BE2C (cell line): ENCODE results near the gene KDM2B.

Experiments
- DNase-seq: peaks from one replicate; pipeline ENCODE4 v3.0.0-alpha.2; 2020
- H3K27me3 ChIP-seq: fragments of 250-450 bp; sonication (Bioruptor Pico); 2 replicates; pipeline ENCODE4 v1.5.1; 2020; ENCODE audit warnings: mild to moderate bottlenecking
- H3K36me3 ChIP-seq: fragments of 250-450 bp; sonication (Bioruptor Pico); 2 replicates; pipeline ENCODE4 v1.5.1; 2020; ENCODE audit warnings: mild to moderate bottlenecking
- H3K4me1 ChIP-seq: fragments of 250-450 bp; sonication (Bioruptor Pico); 2 replicates; pipeline ENCODE4 v1.5.1; 2020
- H3K4me3 ChIP-seq: 2 replicates; pipeline ENCODE4 v1.5.1; 2011; ENCODE audit warnings: low read depth, low read length
- H3K9me3 ChIP-seq: fragments of 250-450 bp; sonication (Bioruptor Pico); 2 replicates; pipeline ENCODE4 v1.5.1; 2020
- TF ChIP-seq, protein P1 (sequence below): IDR thresholded peaks from 2 replicates; pipeline ENCODE4 v1.5.1; 2012; ENCODE audit warnings: mild to moderate bottlenecking, low read depth, low read length

The KDM2B gene

DNA sequence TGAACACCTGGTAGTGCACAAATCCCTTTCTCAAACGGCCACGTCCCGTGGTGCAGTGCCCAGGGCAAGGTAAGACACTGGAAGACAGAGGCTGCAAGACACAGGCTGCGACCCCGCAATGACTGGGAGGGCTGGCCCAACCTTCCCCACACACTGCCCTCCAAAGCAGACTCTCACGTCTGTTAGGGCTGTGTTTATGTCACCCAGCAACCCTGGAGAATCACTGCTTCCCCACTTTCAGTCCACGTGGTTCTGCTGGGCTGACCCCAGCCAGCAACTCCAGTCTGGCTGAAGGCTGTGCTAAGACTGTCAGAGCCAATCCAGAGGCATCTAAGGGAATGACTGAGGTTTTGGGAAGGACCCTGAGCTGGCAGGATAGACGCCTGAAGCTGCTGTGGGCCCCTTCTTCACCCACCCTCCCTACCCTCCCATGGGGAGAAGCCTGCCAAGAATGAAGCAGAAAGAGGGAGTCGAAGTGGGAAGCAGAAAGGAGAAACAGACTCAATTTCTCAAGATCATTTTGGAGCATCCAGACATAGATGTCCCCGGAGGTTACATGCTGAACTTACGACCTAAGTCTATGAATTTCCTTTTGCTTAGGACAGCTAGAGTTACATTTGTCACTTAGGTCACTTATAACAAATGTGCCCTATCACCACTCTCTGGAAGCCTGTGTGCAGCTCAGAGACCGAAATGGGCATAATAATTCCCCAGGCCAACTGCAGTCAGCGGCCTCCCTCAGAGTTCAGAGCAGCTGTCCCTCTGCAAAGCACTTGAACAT is 11.7 kb downstream of the KDM2B start:
- Histone ChIP-seq H3K9me3 (no peaks in the 10 kb centered on the region), H3K4me3 (no peak overlapping the region), H3K27me3 (no peaks in the 10 kb centered on the region), H3K4me1 (no peaks in the 10 kb centered on the region), H3K36me3 (peaks cover 18% of the 10 kb centered on the region)
- no peak for DNase-seq
- TF ChIP-seq, protein P1, sequence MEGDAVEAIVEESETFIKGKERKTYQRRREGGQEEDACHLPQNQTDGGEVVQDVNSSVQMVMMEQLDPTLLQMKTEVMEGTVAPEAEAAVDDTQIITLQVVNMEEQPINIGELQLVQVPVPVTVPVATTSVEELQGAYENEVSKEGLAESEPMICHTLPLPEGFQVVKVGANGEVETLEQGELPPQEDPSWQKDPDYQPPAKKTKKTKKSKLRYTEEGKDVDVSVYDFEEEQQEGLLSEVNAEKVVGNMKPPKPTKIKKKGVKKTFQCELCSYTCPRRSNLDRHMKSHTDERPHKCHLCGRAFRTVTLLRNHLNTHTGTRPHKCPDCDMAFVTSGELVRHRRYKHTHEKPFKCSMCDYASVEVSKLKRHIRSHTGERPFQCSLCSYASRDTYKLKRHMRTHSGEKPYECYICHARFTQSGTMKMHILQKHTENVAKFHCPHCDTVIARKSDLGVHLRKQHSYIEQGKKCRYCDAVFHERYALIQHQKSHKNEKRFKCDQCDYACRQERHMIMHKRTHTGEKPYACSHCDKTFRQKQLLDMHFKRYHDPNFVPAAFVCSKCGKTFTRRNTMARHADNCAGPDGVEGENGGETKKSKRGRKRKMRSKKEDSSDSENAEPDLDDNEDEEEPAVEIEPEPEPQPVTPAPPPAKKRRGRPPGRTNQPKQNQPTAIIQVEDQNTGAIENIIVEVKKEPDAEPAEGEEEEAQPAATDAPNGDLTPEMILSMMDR, result no peak

DNA sequence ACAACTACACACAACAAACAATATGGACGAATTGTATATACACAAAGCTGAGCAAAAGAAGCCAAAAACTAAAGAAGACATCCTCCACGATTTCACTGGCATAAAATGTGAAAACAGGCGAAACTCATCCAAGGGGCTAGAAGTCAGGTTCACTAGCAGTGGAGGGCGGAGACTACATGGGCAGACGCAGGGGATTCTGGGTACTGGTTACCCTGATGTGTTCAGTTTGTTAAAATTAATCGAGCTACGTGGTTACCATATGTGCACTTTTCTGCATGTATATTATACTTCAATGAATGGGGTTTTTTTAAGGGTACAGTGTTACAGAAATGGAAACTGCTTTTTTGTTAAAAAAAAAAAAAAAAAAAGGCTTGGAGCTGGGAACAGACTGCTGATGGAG is 12.3 kb downstream of the KDM2B start:
- H3K4me3 ChIP-seq, result no peak overlapping the region
- no peaks in the 10 kb centered on the region for H3K4me1 ChIP-seq
- peaks cover 13% of the 10 kb centered on the region for H3K36me3 ChIP-seq
- DNase-seq, result no peak
- H3K27me3 ChIP-seq, result no peaks in the 10 kb centered on the region
- TF ChIP-seq, protein P1, result no peak
- no peaks in the 10 kb centered on the region for H3K9me3 ChIP-seq

GRCh38 chr12:121565076-121565475 is 15.7 kb downstream of the KDM2B start:
- Histone ChIP-seq H3K4me1 (no peaks in the 10 kb centered on the region), H3K9me3 (no peaks in the 10 kb centered on the region), H3K36me3 (no peaks in the 10 kb centered on the region), H3K27me3 (no peaks in the 10 kb centered on the region), H3K4me3 (no peak overlapping the region)
- TF ChIP-seq, protein P1, result no peak
- no peak for DNase-seq

DNA sequence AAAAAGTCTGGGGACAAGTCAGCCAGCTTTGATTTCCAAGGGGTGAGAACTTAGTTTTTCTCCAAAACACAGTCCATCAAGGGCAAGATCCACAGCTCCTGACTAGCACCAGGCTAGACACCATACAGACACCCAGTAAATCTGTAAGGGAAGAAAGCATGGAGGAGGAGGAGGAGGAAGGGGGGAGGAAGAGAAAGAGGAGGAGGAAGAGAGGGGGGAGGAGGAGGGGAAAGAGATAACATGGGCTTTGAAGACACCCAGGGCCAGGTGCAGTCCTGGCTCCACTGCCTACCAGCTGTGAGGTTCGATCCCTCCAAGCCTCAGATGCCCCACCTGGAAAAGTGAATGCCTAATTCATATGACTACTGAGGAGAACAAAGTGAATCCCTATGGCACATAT is 18.3 kb downstream of the KDM2B start:
- TF ChIP-seq, protein P1, result no peak
- Histone ChIP-seq H3K27me3 (no peaks in the 10 kb centered on the region), H3K4me1 (no peaks in the 10 kb centered on the region), H3K4me3 (no peak overlapping the region), H3K36me3 (no peaks in the 10 kb centered on the region), H3K9me3 (no peaks in the 10 kb centered on the region)
- DNase-seq, result no peak

- Histone ChIP-seq H3K4me3 (no peak overlapping the region), H3K36me3 (no peaks in the 10 kb centered on the region), H3K4me1 (no peaks in the 10 kb centered on the region), H3K27me3 (no peaks in the 10 kb centered on the region), H3K9me3 (no peaks in the 10 kb centered on the region)
- TF ChIP-seq, protein P1, result no peak
- no peak for DNase-seq
These were observed 19.8 kb downstream of the KDM2B start for GRCh38 chr12:121561009-121561395.

DNA sequence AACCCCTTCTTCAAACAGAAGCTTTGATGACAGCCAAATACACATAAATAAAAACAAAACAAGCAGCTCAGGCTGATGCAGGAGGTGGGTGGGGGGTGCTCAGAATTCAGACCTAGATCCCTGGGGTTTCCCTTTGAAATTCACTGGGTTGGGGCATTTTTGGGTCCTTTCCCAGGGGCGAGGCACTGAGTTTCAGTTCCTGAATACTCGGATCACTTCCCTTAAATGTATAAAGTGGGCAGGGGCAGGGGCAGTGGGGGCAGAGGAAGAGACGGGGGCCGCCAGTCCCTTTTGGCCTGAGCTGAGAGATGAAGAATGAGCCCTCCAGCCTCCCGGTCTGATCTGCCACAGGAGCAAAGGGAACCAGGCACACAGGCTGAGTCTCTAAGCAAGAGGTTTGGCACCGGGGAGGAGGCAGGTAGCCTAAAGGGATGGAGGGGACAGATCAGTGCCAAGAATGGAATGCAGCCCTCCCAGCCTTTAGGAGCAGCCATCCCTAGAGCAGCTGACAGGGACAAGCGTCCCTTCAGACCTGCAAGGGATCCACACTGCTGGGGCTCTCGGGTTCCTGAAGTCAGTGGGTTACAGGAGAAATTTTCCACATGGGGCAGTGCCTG is 20.3 kb downstream of the KDM2B start:
- Histone ChIP-seq H3K4me3 (no peak overlapping the region), H3K4me1 (no peaks in the 10 kb centered on the region), H3K36me3 (no peaks in the 10 kb centered on the region), H3K27me3 (no peaks in the 10 kb centered on the region), H3K9me3 (no peaks in the 10 kb centered on the region)
- TF ChIP-seq, protein P1, result no peak
- no peak for DNase-seq
